ENCODE data around the gene KRCC1. TPM values are rescaled to one million over a fixed set of nuclear protein-coding genes. Genes with fewer than 3 reads are reported as not detected.

The KRCC1 gene
- total and polyA plus RNA-seq, 9 of the 15 experiments (the other 6 are each of a cell fraction or from before 2014, with no cell fraction given), result 1.9 to 6.0 (median 2.2) TPM

DNA sequence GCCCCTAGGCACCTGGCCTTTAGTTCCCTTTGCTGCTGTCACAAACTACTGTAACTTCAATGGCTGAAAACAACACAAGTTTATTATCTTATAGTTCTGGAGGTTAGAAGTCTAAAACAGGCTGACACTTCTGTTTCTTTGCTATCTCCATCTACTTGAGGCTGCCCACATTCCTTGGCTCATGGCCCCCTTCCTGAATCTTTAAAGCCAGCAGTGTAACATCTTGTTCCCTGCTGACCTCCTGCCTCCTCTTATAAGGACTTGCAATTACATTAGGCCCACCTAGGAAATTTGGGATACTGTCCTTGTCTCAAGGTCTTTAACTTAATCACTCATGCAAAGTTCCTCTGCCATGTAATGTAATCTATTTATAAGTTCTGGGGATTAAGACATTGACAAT is 18.6 kb upstream of the KRCC1 start:
- DNase-seq (ENCODE audit: extremely low read depth in 1 of 4, low spot score in 3 of 4), result no peak

DNA sequence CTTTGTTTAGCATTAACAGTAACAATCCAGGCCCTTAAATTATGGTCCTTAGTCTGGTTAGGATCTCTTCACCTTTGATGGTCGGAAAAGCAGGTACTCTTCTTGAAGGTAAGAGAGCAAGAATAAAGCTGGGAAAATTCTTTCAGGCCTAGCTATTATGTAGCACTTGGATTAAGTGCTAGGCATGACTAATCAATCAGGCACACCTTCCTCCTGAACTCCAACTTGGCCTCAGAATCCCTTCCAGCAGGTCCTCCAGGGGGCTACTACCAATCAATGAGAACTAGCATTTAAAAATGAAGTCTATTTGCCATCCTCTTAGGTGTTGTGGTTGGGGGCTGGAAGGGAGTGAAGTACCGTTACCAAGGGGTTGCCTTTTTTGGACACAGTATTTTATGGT is 15.8 kb upstream of the KRCC1 start:
- no peaks in the 10 kb centered on the region for H3K9me3 ChIP-seq (replicated peaks; ENCODE audit: control insufficient read depth, insufficient read depth, low read depth, low read length)
- FAIRE-seq, result no peak
- no peaks in the 10 kb centered on the region for H3K36me3 ChIP-seq (ENCODE audit: control insufficient read depth, insufficient read depth, low read length)
- peak overlapping the region; percentile 6 for H2AFZ ChIP-seq (ENCODE audit: low read depth, low read length)
- intact Hi-C loops (cut with micrococcal nuclease) (no loop called here), in situ Hi-C loops (cut with MboI) (no loop called here)
- DNase-seq (ENCODE audit: extremely low read depth in 1 of 4, low spot score in 3 of 4), result no peak
- no peaks in the 10 kb centered on the region for H3K9me1 ChIP-seq (ENCODE audit: control insufficient read depth, insufficient read depth, low read length)
- 36% methylated on average over 2 of the region's 2 CpGs for WGBS (ENCODE audit: insufficient coverage, low coverage, missing lambda C conversion rate)
- no peaks in the 10 kb centered on the region for H3K27me3 ChIP-seq (ENCODE audit: control insufficient read depth in 2 of 2, insufficient read depth in 2 of 2, low read length in 2 of 2)
- ChIA-PET POLR2A (no interaction called here), CTCF (ENCODE audit: low intra/inter-chr PET ratio) (no interaction called here)
- peak; percentile 46; the same call in 1 of the 3 replicates for ATAC-seq
- H3K4me1 ChIP-seq (replicated peaks in 1 of 2; ENCODE audit: control insufficient read depth in 2 of 2, insufficient read depth in 2 of 2, low read length in 2 of 2), result no peaks in the 10 kb centered on the region; a peak in 1 of 5 replicates
- TF ChIP-seq, protein P1, sequence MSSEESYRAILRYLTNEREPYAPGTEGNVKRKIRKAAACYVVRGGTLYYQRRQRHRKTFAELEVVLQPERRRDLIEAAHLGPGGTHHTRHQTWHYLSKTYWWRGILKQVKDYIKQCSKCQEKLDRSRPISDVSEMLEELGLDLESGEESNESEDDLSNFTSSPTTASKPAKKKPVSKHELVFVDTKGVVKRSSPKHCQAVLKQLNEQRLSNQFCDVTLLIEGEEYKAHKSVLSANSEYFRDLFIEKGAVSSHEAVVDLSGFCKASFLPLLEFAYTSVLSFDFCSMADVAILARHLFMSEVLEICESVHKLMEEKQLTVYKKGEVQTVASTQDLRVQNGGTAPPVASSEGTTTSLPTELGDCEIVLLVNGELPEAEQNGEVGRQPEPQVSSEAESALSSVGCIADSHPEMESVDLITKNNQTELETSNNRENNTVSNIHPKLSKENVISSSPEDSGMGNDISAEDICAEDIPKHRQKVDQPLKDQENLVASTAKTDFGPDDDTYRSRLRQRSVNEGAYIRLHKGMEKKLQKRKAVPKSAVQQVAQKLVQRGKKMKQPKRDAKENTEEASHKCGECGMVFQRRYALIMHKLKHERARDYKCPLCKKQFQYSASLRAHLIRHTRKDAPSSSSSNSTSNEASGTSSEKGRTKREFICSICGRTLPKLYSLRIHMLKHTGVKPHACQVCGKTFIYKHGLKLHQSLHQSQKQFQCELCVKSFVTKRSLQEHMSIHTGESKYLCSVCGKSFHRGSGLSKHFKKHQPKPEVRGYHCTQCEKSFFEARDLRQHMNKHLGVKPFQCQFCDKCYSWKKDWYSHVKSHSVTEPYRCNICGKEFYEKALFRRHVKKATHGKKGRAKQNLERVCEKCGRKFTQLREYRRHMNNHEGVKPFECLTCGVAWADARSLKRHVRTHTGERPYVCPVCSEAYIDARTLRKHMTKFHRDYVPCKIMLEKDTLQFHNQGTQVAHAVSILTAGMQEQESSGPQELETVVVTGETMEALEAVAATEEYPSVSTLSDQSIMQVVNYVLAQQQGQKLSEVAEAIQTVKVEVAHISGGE (CRISPR knock-in tag; IDR thresholded peaks at IDR 0.05), result no peak
- peak; percentile 88 for TF ChIP-seq ZBTB17 (CRISPR knock-in tag; IDR thresholded peaks at IDR 0.05)
- TF ChIP-seq, protein P2, sequence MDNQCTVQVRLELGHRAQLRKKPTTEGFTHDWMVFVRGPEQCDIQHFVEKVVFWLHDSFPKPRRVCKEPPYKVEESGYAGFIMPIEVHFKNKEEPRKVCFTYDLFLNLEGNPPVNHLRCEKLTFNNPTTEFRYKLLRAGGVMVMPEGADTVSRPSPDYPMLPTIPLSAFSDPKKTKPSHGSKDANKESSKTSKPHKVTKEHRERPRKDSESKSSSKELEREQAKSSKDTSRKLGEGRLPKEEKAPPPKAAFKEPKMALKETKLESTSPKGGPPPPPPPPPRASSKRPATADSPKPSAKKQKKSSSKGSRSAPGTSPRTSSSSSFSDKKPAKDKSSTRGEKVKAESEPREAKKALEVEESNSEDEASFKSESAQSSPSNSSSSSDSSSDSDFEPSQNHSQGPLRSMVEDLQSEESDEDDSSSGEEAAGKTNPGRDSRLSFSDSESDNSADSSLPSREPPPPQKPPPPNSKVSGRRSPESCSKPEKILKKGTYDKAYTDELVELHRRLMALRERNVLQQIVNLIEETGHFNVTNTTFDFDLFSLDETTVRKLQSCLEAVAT (IDR thresholded peaks at IDR 0.05), result peak in 1 of 2 experiments; percentile 87; a peak in 2 of 4 replicates
- H3K9ac ChIP-seq (ENCODE audit: insufficient read depth in 1 of 2, low read depth in 2 of 2, low read length in 2 of 2), result no peak overlapping the region
- no peak overlapping the region for H3K27ac ChIP-seq (ENCODE audit: extremely low read depth, low read depth, low read length)
- H3K4me2 ChIP-seq (ENCODE audit: insufficient read depth, low read length), result no peak overlapping the region
- H3K79me2 ChIP-seq (ENCODE audit: control insufficient read depth, insufficient read depth, low read length), result no peaks in the 10 kb centered on the region
- no peaks in the 10 kb centered on the region for H4K20me1 ChIP-seq (replicated peaks; ENCODE audit: control insufficient read depth, insufficient read depth, low read length)
- H3K4me3 ChIP-seq, result no peak overlapping the region
- BruUV-seq (replicated peaks), result no TSS peak

More for the DNA sequence above, 18.6 kb upstream of the KRCC1 start:
- peaks cover 0 to 3% of the 10 kb centered on the region in 2 experiments; a peak in 2 of 5 replicates for H3K4me1 ChIP-seq (replicated peaks in 1 of 2; ENCODE audit: control insufficient read depth in 2 of 2, insufficient read depth in 2 of 2, low read length in 2 of 2)
- TF ChIP-seq XRCC3 (IDR thresholded peaks at IDR 0.05) (no peak), ZNF764 (CRISPR knock-in tag; IDR thresholded peaks at IDR 0.05; ENCODE audit: low read depth) (no peak)
- intact Hi-C loops (cut with micrococcal nuclease) (no loop called here), in situ Hi-C loops (cut with MboI) (no loop called here)
- no peak for ATAC-seq
- no peak overlapping the region for H3K9ac ChIP-seq (ENCODE audit: insufficient read depth in 1 of 2, low read depth in 2 of 2, low read length in 2 of 2)
- POLR2A ChIA-PET, result interaction anchor here (1.3 kb wide), 1 partner anchor 14 kb away, joined by 4 read pairs; no protein-coding TSS in a partner anchor
- CTCF ChIA-PET (ENCODE audit: low intra/inter-chr PET ratio), result no interaction called here
- H3K4me3 ChIP-seq, result no peak overlapping the region
- H3K27ac ChIP-seq (ENCODE audit: extremely low read depth, low read depth, low read length), result no peak overlapping the region
- no peaks in the 10 kb centered on the region for H3K9me3 ChIP-seq (replicated peaks; ENCODE audit: control insufficient read depth, insufficient read depth, low read depth, low read length)
- no peak overlapping the region for H2AFZ ChIP-seq (ENCODE audit: low read depth, low read length)
- H3K4me2 ChIP-seq (ENCODE audit: insufficient read depth, low read length), result no peak overlapping the region
- FAIRE-seq, result no peak
- H3K79me2 ChIP-seq (ENCODE audit: control insufficient read depth, insufficient read depth, low read length), result no peaks in the 10 kb centered on the region
- no peaks in the 10 kb centered on the region for H3K9me1 ChIP-seq (ENCODE audit: control insufficient read depth, insufficient read depth, low read length)
- no TSS peak for BruUV-seq (replicated peaks)
- H4K20me1 ChIP-seq (replicated peaks; ENCODE audit: control insufficient read depth, insufficient read depth, low read length), result no peaks in the 10 kb centered on the region
- H3K36me3 ChIP-seq (ENCODE audit: control insufficient read depth, insufficient read depth, low read length), result no peaks in the 10 kb centered on the region
- 0 out of 5 replicates have a peak, but pooled peaks cover 0 to 4% of the 10 kb centered on the region in 2 experiments for H3K27me3 ChIP-seq (ENCODE audit: control insufficient read depth in 2 of 2, insufficient read depth in 2 of 2, low read length in 2 of 2)
